Measurements from ENCODE around the gene ETV3.

The ETV3 gene

GRCh38 chr1:157087030-157087429 lies 51.2 kb downstream of the ETV3 start:
- DNase-seq: no peak

- no peak for DNase-seq
Observed at GRCh38 chr1:157086299-157086698, 51.9 kb downstream of the ETV3 start.

GRCh38 chr1:157085421-157085820 lies 52.8 kb downstream of the ETV3 start:
- no peak for DNase-seq

- DNase-seq: no peak
Observed at GRCh38 chr1:157084720-157085119, 53.5 kb downstream of the ETV3 start.

- DNase-seq: no peak
Observed at GRCh38 chr1:157081707-157082106, 56.5 kb downstream of the ETV3 start.

GRCh38 chr1:157080714-157081113 lies 57.5 kb downstream of the ETV3 start:
- DNase-seq: no peak

GRCh38 chr1:157077394-157077793 lies 60.8 kb downstream of the ETV3 start:
- DNase-seq: no peak

GRCh38 chr1:157073944-157074685 lies 64.1 kb downstream of the ETV3 start:
- peak; percentile 32 for DNase-seq
